SK-N-SH (cell line): ENCODE data around the gene EHD3. TPM values are rescaled to one million over a fixed set of nuclear protein-coding genes. Genes with fewer than 3 reads are reported as not detected.

ENCODE experiments used
- CTCF ChIA-PET: fragments of 300-600, 350-600 bp; formaldehyde crosslinking; extraction: SDS; loops from one replicate; lab custom pipeline; 2021; lab: Yijun Ruan, JAX
- POLR2A ChIA-PET: fragments of 350-600 bp; sonication (Branson Sonifier 250); formaldehyde crosslinking; extraction: SDS; loops from one replicate; lab custom pipeline; 2020; ENCODE audit warnings: antibody characterized with exemption, inconsistent platforms; lab: Yijun Ruan, JAX
- DNase-seq: peaks from one replicate; pipeline ENCODE4 v3.0.0; 2012
- H2AFZ ChIP-seq: fragments of 200-600 bp; sonication (generic); 2 replicates; pipeline ENCODE4 v1.8.1; 2016; ENCODE audit warnings: antibody characterized with exemption, mild to moderate bottlenecking, low read depth
- H3F3A ChIP-seq: fragments of 200-600 bp; sonication (generic); replicated peaks from 2 replicates; pipeline ENCODE3; 2016; ENCODE audit warnings: antibody characterized with exemption, mild to moderate bottlenecking; ENCODE audit not compliant: insufficient read depth
- H3K27ac ChIP-seq, 2 experiments: fragments of 200-500 bp in 1 of 2; fragments of 200-600 bp in 1 of 2; sonication (Bioruptor generic) in 1 of 2; sonication (generic), shearing (Covaris generic) in 1 of 2; 2 replicates each; pipeline versions ENCODE4 v1.5.1 to v1.6.1; 2014 to 2016; ENCODE audit warnings: low read depth in 2 of 2, inconsistent platforms in 1 of 2, low read length in 1 of 2, mild to moderate bottlenecking in 1 of 2, mixed read lengths in 1 of 2
- H3K27me3 ChIP-seq: fragments of 200-600 bp; sonication (generic), shearing (Covaris generic); 2 replicates; pipeline ENCODE4 v1.6.1; 2016; ENCODE audit warnings: mixed run types; ENCODE audit not compliant: insufficient read depth
- H3K36me3 ChIP-seq, 2 experiments: fragments of 200-500 bp in 1 of 2; fragments of 200-600 bp in 1 of 2; sonication (Bioruptor generic) in 1 of 2; sonication (generic) in 1 of 2; replicated peaks in 1 of 2; 2 replicates each; pipeline versions ENCODE3 to v1.5.1; 2014 to 2016; ENCODE audit warnings: low read length in 1 of 2, mild to moderate bottlenecking in 1 of 2; ENCODE audit not compliant: insufficient read depth in 2 of 2, control insufficient read depth in 1 of 2
- H3K4me1 ChIP-seq, 2 experiments: fragments of 200-500 bp in 1 of 2; fragments of 200-600 bp in 1 of 2; sonication (Bioruptor generic) in 1 of 2; sonication (generic), shearing (Covaris generic) in 1 of 2; 2 replicates each; pipeline versions ENCODE4 v1.5.1 to v1.6.1; 2014 to 2016; ENCODE audit warnings: low read depth in 1 of 2, low read length in 1 of 2, mixed run types in 1 of 2; ENCODE audit not compliant: insufficient read depth in 2 of 2, control insufficient read depth in 1 of 2
- H3K4me2 ChIP-seq: fragments of 200-600 bp; sonication (generic), shearing (Covaris generic); 2 replicates; pipeline ENCODE4 v1.6.1; 2017; ENCODE audit warnings: mixed run types
- H3K4me3 ChIP-seq, 2 experiments: fragments of 200-500 bp in 1 of 2; fragments of 200-600 bp in 1 of 2; sonication (Bioruptor generic) in 1 of 2; sonication (generic), shearing (Covaris generic) in 1 of 2; 2 replicates each; pipeline versions ENCODE4 v1.5.1 to v1.8.1; 2014 to 2016; ENCODE audit warnings: low read depth in 2 of 2, inconsistent platforms in 1 of 2, low read length in 1 of 2, mild to moderate bottlenecking in 1 of 2, mixed read lengths in 1 of 2, moderate library complexity in 1 of 2
- H3K79me2 ChIP-seq: fragments of 200-600 bp; sonication (generic); 2 replicates; pipeline ENCODE4 v1.8.1; 2017; ENCODE audit warnings: mild to moderate bottlenecking; ENCODE audit not compliant: insufficient read depth
- H3K9ac ChIP-seq: fragments of 200-600 bp; sonication (generic); 2 replicates; pipeline ENCODE4 v1.6.1; 2017; ENCODE audit warnings: mixed run types
- H3K9me2 ChIP-seq: fragments of 200-600 bp; sonication (generic); 2 replicates; pipeline ENCODE4 v1.6.1; 2017; ENCODE audit warnings: mixed run types
- H3K9me3 ChIP-seq: fragments of 200-600 bp; sonication (generic); 2 replicates; pipeline ENCODE4 v1.6.1; 2017; ENCODE audit warnings: mixed run types, mild to moderate bottlenecking, moderate library complexity
- H4K20me1 ChIP-seq: fragments of 200-600 bp; sonication (generic); 2 replicates; pipeline ENCODE4 v1.6.1; 2017; ENCODE audit warnings: mild to moderate bottlenecking, mixed run types; ENCODE audit not compliant: insufficient read depth
- EP300 ChIP-seq, 2 experiments: IDR thresholded peaks; 2 replicates each; pipeline versions ENCODE4 v1.4.0 to v1.6.1; 2012; ENCODE audit warnings: borderline replicate concordance in 1 of 2, low read depth in 1 of 2, low read length in 1 of 2
- EZH2phosphoT487 ChIP-seq: fragments of 200-600 bp; sonication (generic); IDR thresholded peaks from 2 replicates; pipeline ENCODE4 v1.6.1; 2017; ENCODE audit warnings: low read depth, mixed run types, mild to moderate bottlenecking, antibody characterized with exemption, moderate library complexity, borderline replicate concordance
- GABPA ChIP-seq: IDR thresholded peaks from 2 replicates; pipeline ENCODE4 v1.4.0; 2012; ENCODE audit warnings: low read depth, mild to moderate bottlenecking
- GATA2 ChIP-seq: sonication (generic); formaldehyde crosslinking; IDR thresholded peaks from 2 replicates; pipeline ENCODE4 v1.5.0; 2020; ENCODE audit warnings: mild to moderate bottlenecking, missing genetic modification reagents
- IRF3 ChIP-seq: fragments of 150-350 bp; IDR thresholded peaks from 2 replicates; pipeline ENCODE4 v1.6.1; 2016; ENCODE audit warnings: mild to moderate bottlenecking, low read depth, low read length
- JUND ChIP-seq: IDR thresholded peaks from 2 replicates; pipeline ENCODE4 v1.4.0; 2012
- NFIC ChIP-seq: IDR thresholded peaks from 2 replicates; pipeline ENCODE4 v1.4.0; 2012; ENCODE audit warnings: borderline replicate concordance
- NRF1 ChIP-seq: IDR thresholded peaks from 2 replicates; pipeline ENCODE4 v1.6.1; 2012; ENCODE audit warnings: low read depth, mild to moderate bottlenecking, low read length
- POLR2AphosphoS5 ChIP-seq: IDR thresholded peaks from 2 replicates; pipeline ENCODE4 v1.6.1; 2012; ENCODE audit warnings: low read depth, low read length
- RAD21 ChIP-seq: IDR thresholded peaks from 2 replicates; pipeline ENCODE4 v1.6.1; 2012; ENCODE audit warnings: mild to moderate bottlenecking, low read length
- RXRA ChIP-seq: IDR thresholded peaks from 2 replicates; pipeline ENCODE4 v1.4.0; 2012; ENCODE audit warnings: low read depth, mild to moderate bottlenecking, borderline replicate concordance
- SIN3A ChIP-seq: IDR thresholded peaks from 2 replicates; pipeline ENCODE4 v1.6.1; 2012; ENCODE audit warnings: low read depth, mild to moderate bottlenecking, low read length, moderate library complexity, borderline replicate concordance
- TCF12 ChIP-seq: IDR thresholded peaks from 2 replicates; pipeline ENCODE4 v1.4.0; 2012
- USF1 ChIP-seq: IDR thresholded peaks from 2 replicates; pipeline ENCODE4 v1.4.0; 2012; ENCODE audit warnings: low read depth, borderline replicate concordance
- YY1 ChIP-seq: IDR thresholded peaks from 2 replicates; pipeline ENCODE4 v1.4.0; 2012; ENCODE audit warnings: low read depth, mild to moderate bottlenecking
- polyA plus RNA-seq, 3 experiments: library from polyadenylated mRNA; depleted of rRNA; stranded (reverse); fragments of >200 nt; gene quantifications; 2 replicates each; pipeline ENCODE4 v1.2.3, GENCODE V29; 2012
- TF ChIP-seq, protein P1 (sequence below): IDR thresholded peaks from 2 replicates; pipeline ENCODE4 v1.4.0; 2012; ENCODE audit warnings: low read depth, borderline replicate concordance
- TF ChIP-seq, protein P2 (sequence below): IDR thresholded peaks from 2 replicates; pipeline ENCODE4 v1.6.1; 2012; ENCODE audit warnings: mild to moderate bottlenecking, low read depth, low read length, moderate library complexity

Gene EHD3
- polyA plus RNA-seq, 1 of the 3 experiments (the other 2 are of a cell fraction) = 45.4 TPM

DNA sequence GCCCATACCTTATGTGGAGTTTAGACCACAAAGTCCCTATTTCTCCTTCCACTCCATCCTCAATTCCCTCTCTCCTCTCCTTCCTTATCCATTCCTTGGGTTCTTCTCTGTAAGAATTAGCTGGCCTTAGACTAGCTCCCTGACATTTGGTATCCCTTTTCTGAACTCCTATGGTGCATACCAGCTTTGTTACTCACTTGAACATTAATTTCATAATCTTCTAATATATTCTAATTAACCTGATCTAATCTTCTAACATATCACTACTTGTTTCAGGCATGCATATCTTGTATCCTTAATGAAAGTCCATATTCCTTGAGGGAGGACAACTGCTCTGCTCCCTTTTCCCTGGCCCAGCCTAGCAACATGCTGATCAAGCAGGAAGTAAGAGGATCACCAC lies 66.4 kb downstream of the EHD3 start:
- H3K27ac ChIP-seq = no peak overlapping the region
- DNase-seq = no peak
- CTCF ChIA-PET = interaction anchor here (0.8 to 6.1 kb wide), 5 partner anchors 33 to 594 kb away, joined by 3 to 50 read pairs (median 4); partner anchors contain the start of gene EHD3
- no peaks in the 10 kb centered on the region for H3K27me3 ChIP-seq
- H2AFZ ChIP-seq = no peak overlapping the region
- no peak overlapping the region for H3K4me2 ChIP-seq
- H4K20me1 ChIP-seq = no peaks in the 10 kb centered on the region
- no peak for TF ChIP-seq RAD21
- TF ChIP-seq TCF12 = no peak
- no peak for TF ChIP-seq GATA2 (CRISPR knock-in tag)
- no peak for TF ChIP-seq NFIC
- TF ChIP-seq IRF3 = no peak
- TF ChIP-seq SIN3A = no peak
- no peak for TF ChIP-seq GABPA
- TF ChIP-seq POLR2AphosphoS5 = no peak
- no peak for TF ChIP-seq JUND
- TF ChIP-seq EP300 (IDR thresholded peaks at IDR 0.05; ENCODE audit: borderline replicate concordance in 1 of 2, low read depth in 1 of 2, low read length in 1 of 2) = no peak
- TF ChIP-seq YY1 = no peak
- TF ChIP-seq EZH2phosphoT487 = no peak
- TF ChIP-seq, protein P1, sequence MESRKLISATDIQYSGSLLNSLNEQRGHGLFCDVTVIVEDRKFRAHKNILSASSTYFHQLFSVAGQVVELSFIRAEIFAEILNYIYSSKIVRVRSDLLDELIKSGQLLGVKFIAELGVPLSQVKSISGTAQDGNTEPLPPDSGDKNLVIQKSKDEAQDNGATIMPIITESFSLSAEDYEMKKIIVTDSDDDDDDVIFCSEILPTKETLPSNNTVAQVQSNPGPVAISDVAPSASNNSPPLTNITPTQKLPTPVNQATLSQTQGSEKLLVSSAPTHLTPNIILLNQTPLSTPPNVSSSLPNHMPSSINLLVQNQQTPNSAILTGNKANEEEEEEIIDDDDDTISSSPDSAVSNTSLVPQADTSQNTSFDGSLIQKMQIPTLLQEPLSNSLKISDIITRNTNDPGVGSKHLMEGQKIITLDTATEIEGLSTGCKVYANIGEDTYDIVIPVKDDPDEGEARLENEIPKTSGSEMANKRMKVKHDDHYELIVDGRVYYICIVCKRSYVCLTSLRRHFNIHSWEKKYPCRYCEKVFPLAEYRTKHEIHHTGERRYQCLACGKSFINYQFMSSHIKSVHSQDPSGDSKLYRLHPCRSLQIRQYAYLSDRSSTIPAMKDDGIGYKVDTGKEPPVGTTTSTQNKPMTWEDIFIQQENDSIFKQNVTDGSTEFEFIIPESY = no peak
- no peak for TF ChIP-seq RXRA
- TF ChIP-seq, protein P2, sequence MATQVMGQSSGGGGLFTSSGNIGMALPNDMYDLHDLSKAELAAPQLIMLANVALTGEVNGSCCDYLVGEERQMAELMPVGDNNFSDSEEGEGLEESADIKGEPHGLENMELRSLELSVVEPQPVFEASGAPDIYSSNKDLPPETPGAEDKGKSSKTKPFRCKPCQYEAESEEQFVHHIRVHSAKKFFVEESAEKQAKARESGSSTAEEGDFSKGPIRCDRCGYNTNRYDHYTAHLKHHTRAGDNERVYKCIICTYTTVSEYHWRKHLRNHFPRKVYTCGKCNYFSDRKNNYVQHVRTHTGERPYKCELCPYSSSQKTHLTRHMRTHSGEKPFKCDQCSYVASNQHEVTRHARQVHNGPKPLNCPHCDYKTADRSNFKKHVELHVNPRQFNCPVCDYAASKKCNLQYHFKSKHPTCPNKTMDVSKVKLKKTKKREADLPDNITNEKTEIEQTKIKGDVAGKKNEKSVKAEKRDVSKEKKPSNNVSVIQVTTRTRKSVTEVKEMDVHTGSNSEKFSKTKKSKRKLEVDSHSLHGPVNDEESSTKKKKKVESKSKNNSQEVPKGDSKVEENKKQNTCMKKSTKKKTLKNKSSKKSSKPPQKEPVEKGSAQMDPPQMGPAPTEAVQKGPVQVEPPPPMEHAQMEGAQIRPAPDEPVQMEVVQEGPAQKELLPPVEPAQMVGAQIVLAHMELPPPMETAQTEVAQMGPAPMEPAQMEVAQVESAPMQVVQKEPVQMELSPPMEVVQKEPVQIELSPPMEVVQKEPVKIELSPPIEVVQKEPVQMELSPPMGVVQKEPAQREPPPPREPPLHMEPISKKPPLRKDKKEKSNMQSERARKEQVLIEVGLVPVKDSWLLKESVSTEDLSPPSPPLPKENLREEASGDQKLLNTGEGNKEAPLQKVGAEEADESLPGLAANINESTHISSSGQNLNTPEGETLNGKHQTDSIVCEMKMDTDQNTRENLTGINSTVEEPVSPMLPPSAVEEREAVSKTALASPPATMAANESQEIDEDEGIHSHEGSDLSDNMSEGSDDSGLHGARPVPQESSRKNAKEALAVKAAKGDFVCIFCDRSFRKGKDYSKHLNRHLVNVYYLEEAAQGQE = no peak
- TF ChIP-seq NRF1 = no peak
- no peak for TF ChIP-seq USF1
- H3K9ac ChIP-seq = no peak overlapping the region
- H3F3A ChIP-seq = peaks cover 17% of the 10 kb centered on the region
- H3K9me3 ChIP-seq = no peaks in the 10 kb centered on the region
- no peak overlapping the region for H3K4me3 ChIP-seq
- H3K79me2 ChIP-seq = no peaks in the 10 kb centered on the region
- no peaks in the 10 kb centered on the region for H3K36me3 ChIP-seq
- POLR2A ChIA-PET = no interaction called here
- peaks cover 22 to 50% of the 10 kb centered on the region in 2 experiments for H3K4me1 ChIP-seq
- no peaks in the 10 kb centered on the region for H3K9me2 ChIP-seq
